Upper lobe of right lung (tissue), 1 donor: ENCODE data around the gene WDR35. TPM values are rescaled to one million over a fixed set of nuclear protein-coding genes. Genes with fewer than 3 reads are reported as not detected.

Experiments
- ATAC-seq: fragments of 200-7000 bp; cut with Tn5 transposase; one replicate; pipeline ENCODE4 v1.9.1; 2020; ENCODE audit warnings: mild to moderate bottlenecking, moderate library complexity
- DNase-seq: peaks from one replicate; pipeline ENCODE4 v3.0.0-alpha.2; 2020
- H3K27ac ChIP-seq: fragments of 200-600 bp; one replicate; pipeline ENCODE4 v1.8.0; 2022
- H3K27me3 ChIP-seq: fragments of 200-600 bp; one replicate; pipeline ENCODE4 v1.8.0; 2022; ENCODE audit warnings: mild to moderate bottlenecking
- H3K36me3 ChIP-seq: fragments of 200-600 bp; one replicate; pipeline ENCODE4 v1.8.0; 2022
- H3K4me1 ChIP-seq: fragments of 200-600 bp; one replicate; pipeline ENCODE4 v1.8.0; 2022
- H3K4me3 ChIP-seq: fragments of 200-600 bp; one replicate; pipeline ENCODE4 v1.8.0; 2022; ENCODE audit warnings: mild to moderate bottlenecking
- H3K9me3 ChIP-seq: fragments of 200-600 bp; one replicate; pipeline ENCODE4 v1.8.0; 2022
- CTCF ChIP-seq: fragments of 200-600 bp; IDR thresholded peaks from one replicate; pipeline ENCODE4 v1.8.0; 2022; ENCODE audit warnings: antibody characterized with exemption
- intact Hi-C: fragments of 100-400 bp; cut with DNase I; formaldehyde crosslinking; loops from one replicate; pipeline ENCODE4 v1.11.0; 2022
- total RNA-seq: library from RNA; stranded (reverse); fragmentation: NEBNext Ultra II Directional; extraction: Animal tissue kit (Norgen Biotek cat#: 25700); gene quantifications from one replicate; pipeline ENCODE4 v1.2.1, GENCODE V29; 2021
- donor health status: DM: no; HTN: yes; CAD: no; lungs with severe emphysema.

WDR35 gene
- total RNA-seq, 1 donor from 2014 or later: 7.3 TPM

DNA sequence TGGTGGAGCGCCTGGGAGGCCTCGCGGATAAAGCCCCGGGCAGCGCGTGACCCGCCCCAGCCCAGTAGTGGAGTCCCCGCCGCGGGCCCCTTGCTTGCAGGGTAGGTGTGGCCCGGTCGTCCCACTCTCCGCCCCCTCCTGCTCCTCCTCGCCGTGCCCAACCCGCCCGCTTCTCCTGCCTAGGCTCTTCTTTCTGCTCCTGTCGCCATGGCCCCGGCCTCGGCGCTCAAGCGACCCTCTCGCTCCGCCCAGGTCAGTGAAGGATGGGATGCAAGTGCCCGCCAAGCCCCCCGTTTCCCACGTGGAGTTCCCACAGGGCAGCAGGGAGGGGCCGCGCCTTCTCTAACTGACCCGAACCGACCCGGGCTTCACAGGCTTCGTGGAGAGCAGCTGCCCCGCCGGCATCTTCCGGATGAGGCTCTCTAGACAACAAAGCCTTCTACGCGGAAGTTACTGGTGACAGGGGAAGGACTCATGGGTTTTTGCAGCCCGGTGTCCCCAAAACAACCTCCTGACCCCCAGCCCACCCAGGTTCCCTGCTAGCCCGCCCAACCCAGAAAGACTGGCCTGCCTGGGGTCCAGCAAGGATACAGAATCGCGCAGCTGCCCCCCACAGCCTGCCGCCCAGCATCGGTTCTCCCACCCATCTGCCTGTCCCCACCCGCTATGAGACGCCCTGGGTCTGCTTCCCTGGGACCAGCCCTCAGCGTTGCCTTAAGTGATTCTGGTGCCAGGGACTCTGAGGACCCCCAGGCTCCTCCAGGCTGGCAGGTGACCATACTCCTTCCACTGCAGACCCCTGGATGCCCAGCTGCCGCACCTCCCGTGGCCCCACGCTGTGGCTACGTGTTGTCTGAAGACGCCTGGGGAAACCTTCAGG lies 121.0 kb downstream of the WDR35 start:
- intact Hi-C loops: loop anchor here (10.0 kb wide), 2 partner anchors 514 to 1354 kb away; partner anchors contain the start of gene OSR1

GRCh38 chr2:19868224-19868623 lies 121.7 kb downstream of the WDR35 start:
- Histone ChIP-seq H3K27ac (peak overlapping the region; percentile 36), H3K4me3 (peak overlapping the region; percentile 52), H3K9me3 (no peaks in the 10 kb centered on the region), H3K36me3 (no peaks in the 10 kb centered on the region), H3K4me1 (no peaks in the 10 kb centered on the region), H3K27me3 (no peaks in the 10 kb centered on the region)
- intact Hi-C loops: loop anchor here (10.0 kb wide), 2 partner anchors 513 to 1353 kb away; partner anchors contain the start of gene OSR1
- ATAC-seq (no peak), DNase-seq (no peak)
- TF ChIP-seq CTCF: no peak

More for the DNA sequence above, 121.0 kb downstream of the WDR35 start:
- no peak for TF ChIP-seq CTCF
- no peaks in the 10 kb centered on the region for H3K27me3 ChIP-seq
- H3K4me1 ChIP-seq: no peaks in the 10 kb centered on the region
- ATAC-seq (peak; percentile 73), DNase-seq (peak; percentile 74)
- H3K27ac ChIP-seq: peak overlapping the region; percentile 36
- H3K4me3 ChIP-seq: peak overlapping the region; percentile 52
- H3K9me3 ChIP-seq: no peaks in the 10 kb centered on the region
- no peaks in the 10 kb centered on the region for H3K36me3 ChIP-seq

DNA sequence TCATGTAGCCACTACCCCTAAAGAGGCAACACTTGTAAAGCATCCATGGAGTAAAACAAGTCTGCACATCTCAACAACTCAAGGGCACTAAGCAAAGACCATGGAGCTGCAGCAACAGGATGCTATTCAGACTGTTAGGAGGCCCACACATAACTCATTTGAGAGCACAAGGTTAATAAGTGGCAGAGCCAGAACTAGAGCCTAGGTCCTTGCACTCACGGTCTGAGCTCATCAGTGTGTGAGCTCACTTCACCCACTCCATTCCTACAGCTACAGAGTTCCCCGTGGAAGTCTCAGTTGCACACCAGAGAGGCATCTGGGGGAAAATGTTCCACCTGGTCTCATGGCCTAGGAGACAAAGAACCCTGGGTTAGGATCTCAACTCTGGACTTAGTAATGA lies 123.1 kb downstream of the WDR35 start:
- Histone ChIP-seq H3K9me3 (no peaks in the 10 kb centered on the region), H3K4me3 (no peak overlapping the region), H3K27ac (no peak overlapping the region), H3K27me3 (no peaks in the 10 kb centered on the region), H3K4me1 (no peaks in the 10 kb centered on the region), H3K36me3 (no peaks in the 10 kb centered on the region)
- ATAC-seq: no peak
- TF ChIP-seq CTCF: no peak
- no peak for DNase-seq
- intact Hi-C loops: loop anchor here (10.0 kb wide), 2 partner anchors 512 to 1352 kb away; partner anchors contain the start of gene OSR1

GRCh38 chr2:19865151-19865550 lies 124.8 kb downstream of the WDR35 start:
- no peaks in the 10 kb centered on the region for H3K27me3 ChIP-seq
- no peak overlapping the region for H3K27ac ChIP-seq
- no peaks in the 10 kb centered on the region for H3K4me1 ChIP-seq
- TF ChIP-seq CTCF: no peak
- intact Hi-C loops: loop anchor here (10.0 kb wide), 2 partner anchors 510 to 1350 kb away; partner anchors contain the start of gene OSR1
- H3K4me3 ChIP-seq: no peak overlapping the region
- no peak for ATAC-seq
- H3K9me3 ChIP-seq: no peaks in the 10 kb centered on the region
- DNase-seq: no peak
- no peaks in the 10 kb centered on the region for H3K36me3 ChIP-seq

DNA sequence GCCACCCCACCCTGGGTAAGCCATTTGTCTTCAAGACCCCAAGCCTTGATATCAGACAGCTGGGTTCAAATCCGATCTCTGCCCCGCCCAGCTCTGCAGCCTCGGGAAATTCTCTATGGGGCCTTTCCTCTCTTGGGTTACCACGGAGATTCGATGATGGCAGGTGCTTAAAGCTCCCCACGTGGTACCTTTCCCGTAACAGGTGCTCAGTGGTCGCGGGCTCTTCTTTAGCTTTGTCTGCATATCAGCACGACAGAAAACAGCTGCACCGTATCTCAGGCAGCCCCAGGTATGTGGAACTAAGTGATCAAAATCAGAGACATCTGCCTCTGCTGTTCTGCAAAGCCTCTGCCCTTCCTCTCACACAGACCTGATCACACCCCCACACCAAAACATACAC lies 125.5 kb downstream of the WDR35 start:
- H3K4me3 ChIP-seq: no peak overlapping the region
- no peak for TF ChIP-seq CTCF
- intact Hi-C loops: loop anchor here (10.0 kb wide), 2 partner anchors 510 to 1350 kb away; partner anchors contain the start of gene OSR1
- ATAC-seq: no peak
- no peaks in the 10 kb centered on the region for H3K27me3 ChIP-seq
- H3K36me3 ChIP-seq: no peaks in the 10 kb centered on the region
- H3K4me1 ChIP-seq: no peaks in the 10 kb centered on the region
- no peaks in the 10 kb centered on the region for H3K9me3 ChIP-seq
- no peak for DNase-seq
- H3K27ac ChIP-seq: no peak overlapping the region
